Activated T-cell treated with anti-CD3 and anti-CD28 coated beads, Interleukin-2, amount 50 U/mL, for 4 hours (primary cell): ENCODE data around the gene SNRK. TPM values are rescaled to one million over a fixed set of nuclear protein-coding genes. Genes with fewer than 3 reads are reported as not detected.

Source experiments
- ATAC-seq, 2 donors: fragments of 200-7000 bp; cut with Tn5 transposase; one replicate each; pipeline ENCODE4 v1.10.0; 2021
- DNase-seq: peaks from one replicate; pipeline ENCODE4 v3.0.0-alpha.2; 2020
- H3K27me3 Mint-ChIP-seq: one replicate; pipeline ENCODE4 v1.8.0; 2021; ENCODE audit warnings: low read depth, mixed read lengths
- H3K36me3 Mint-ChIP-seq: one replicate; pipeline ENCODE4 v1.8.0; 2022; ENCODE audit warnings: mixed read lengths; ENCODE audit not compliant: insufficient read depth
- H3K4me1 Mint-ChIP-seq: one replicate; pipeline ENCODE4 v1.8.0; 2021; ENCODE audit warnings: low read depth, mixed read lengths
- H3K4me3 Mint-ChIP-seq: one replicate; pipeline ENCODE4 v1.8.0; 2021; ENCODE audit warnings: mild to moderate bottlenecking, moderate library complexity, mixed read lengths
- H3K9me3 Mint-ChIP-seq: one replicate; pipeline ENCODE4 v1.8.0; 2021; ENCODE audit warnings: mixed read lengths
- total RNA-seq, 3 donors: library from RNA; stranded (reverse); gene quantifications; one replicate each; pipeline ENCODE4 v1.2.1, GENCODE V29; 2021

SNRK gene
- 10 to 100 TPM; 19.6 to 21.3 (median 19.6) TPM for total RNA-seq

GRCh38 chr3:43286115-43286840 is at the start of gene SNRK:
SNRK (plus strand) TSS chr3:43286540; CDS start chr3:43303204, 16,664 bp downstream.
- ATAC-seq (peak; percentile 86 to 88), DNase-seq (peak; percentile 95)
- no peaks in the 10 kb centered on the region for H3K9me3 Mint-ChIP-seq
- peaks cover 40% of the 10 kb centered on the region for H3K4me1 Mint-ChIP-seq
- H3K36me3 Mint-ChIP-seq = peaks cover 13% of the 10 kb centered on the region
- no peaks in the 10 kb centered on the region for H3K27me3 Mint-ChIP-seq
- peak within 1 kb of the TSS; percentile 96 for H3K4me3 Mint-ChIP-seq

- no peak for ATAC-seq
- no peak overlapping the region for H3K4me3 Mint-ChIP-seq
These were observed 47.5 kb upstream of the SNRK start for GRCh38 chr3:43238801-43239200.

GRCh38 chr3:43239755-43240154 is 46.6 kb upstream of the SNRK start:
- no peaks in the 10 kb centered on the region for H3K36me3 Mint-ChIP-seq
- ATAC-seq (no peak), DNase-seq (no peak)
- no peaks in the 10 kb centered on the region for H3K27me3 Mint-ChIP-seq
- no peaks in the 10 kb centered on the region for H3K9me3 Mint-ChIP-seq
- no peak overlapping the region for H3K4me3 Mint-ChIP-seq
- H3K4me1 Mint-ChIP-seq = peaks cover 33% of the 10 kb centered on the region

More at GRCh38 chr3:43238801-43239200, 47.5 kb upstream of the SNRK start:
- Mint-ChIP-seq H3K36me3 (no peaks in the 10 kb centered on the region), H3K4me1 (peaks cover 23% of the 10 kb centered on the region), H3K9me3 (no peaks in the 10 kb centered on the region), H3K27me3 (no peaks in the 10 kb centered on the region)
- DNase-seq = no peak

- DNase-seq (no peak), ATAC-seq (peak in 1 of 2 donors; percentile 46)
- Mint-ChIP-seq H3K4me3 (peak overlapping the region; percentile 2), H3K36me3 (no peaks in the 10 kb centered on the region), H3K27me3 (no peaks in the 10 kb centered on the region), H3K9me3 (no peaks in the 10 kb centered on the region), H3K4me1 (peaks cover 58% of the 10 kb centered on the region)
These were observed 42.5 kb upstream of the SNRK start for GRCh38 chr3:43243590-43244587.

GRCh38 chr3:43244694-43245093 is 41.6 kb upstream of the SNRK start:
- DNase-seq = no peak
- ATAC-seq = no peak
- peaks cover 3% of the 10 kb centered on the region for H3K9me3 Mint-ChIP-seq
- H3K27me3 Mint-ChIP-seq = no peaks in the 10 kb centered on the region
- no peak overlapping the region for H3K4me3 Mint-ChIP-seq
- peaks cover 1% of the 10 kb centered on the region for H3K36me3 Mint-ChIP-seq
- H3K4me1 Mint-ChIP-seq = peaks cover 59% of the 10 kb centered on the region

GRCh38 chr3:43246976-43247375 is 39.4 kb upstream of the SNRK start:
- peaks cover 3% of the 10 kb centered on the region for H3K36me3 Mint-ChIP-seq
- DNase-seq = no peak
- no peak for ATAC-seq
- no peaks in the 10 kb centered on the region for H3K27me3 Mint-ChIP-seq
- H3K4me1 Mint-ChIP-seq = peaks cover 57% of the 10 kb centered on the region
- no peak overlapping the region for H3K4me3 Mint-ChIP-seq
- H3K9me3 Mint-ChIP-seq = peaks cover 3% of the 10 kb centered on the region

- H3K4me3 Mint-ChIP-seq = no peak overlapping the region
- ATAC-seq (no peak), DNase-seq (no peak)
- H3K36me3 Mint-ChIP-seq = peaks cover 3% of the 10 kb centered on the region
- peaks cover 3% of the 10 kb centered on the region for H3K9me3 Mint-ChIP-seq
- peaks cover 57% of the 10 kb centered on the region for H3K4me1 Mint-ChIP-seq
- no peaks in the 10 kb centered on the region for H3K27me3 Mint-ChIP-seq
These were observed 38.7 kb upstream of the SNRK start for GRCh38 chr3:43247561-43248184.

- ATAC-seq = no peak
- Mint-ChIP-seq H3K36me3 (peaks cover 3% of the 10 kb centered on the region), H3K27me3 (no peaks in the 10 kb centered on the region), H3K9me3 (peaks cover 3% of the 10 kb centered on the region), H3K4me3 (no peak overlapping the region), H3K4me1 (peaks cover 55% of the 10 kb centered on the region)
- no peak for DNase-seq
These were observed 38.2 kb upstream of the SNRK start for GRCh38 chr3:43248185-43248583.

- ATAC-seq = no peak
- H3K4me3 Mint-ChIP-seq = no peak overlapping the region
These were observed 37.4 kb upstream of the SNRK start for GRCh38 chr3:43248973-43249372.

GRCh38 chr3:43249405-43249804 is 36.9 kb upstream of the SNRK start:
- no peak for DNase-seq
- peaks cover 43% of the 10 kb centered on the region for H3K4me1 Mint-ChIP-seq
- H3K27me3 Mint-ChIP-seq = no peaks in the 10 kb centered on the region
- H3K36me3 Mint-ChIP-seq = peaks cover 3% of the 10 kb centered on the region
- ATAC-seq = no peak
- H3K4me3 Mint-ChIP-seq = no peak overlapping the region
- peaks cover 3% of the 10 kb centered on the region for H3K9me3 Mint-ChIP-seq

More at GRCh38 chr3:43248973-43249372, 37.4 kb upstream of the SNRK start:
- Mint-ChIP-seq H3K27me3 (no peaks in the 10 kb centered on the region), H3K9me3 (peaks cover 3% of the 10 kb centered on the region), H3K36me3 (peaks cover 3% of the 10 kb centered on the region), H3K4me1 (peaks cover 47% of the 10 kb centered on the region)
- no peak for DNase-seq

- H3K4me3 Mint-ChIP-seq = no peak overlapping the region
- no peaks in the 10 kb centered on the region for H3K27me3 Mint-ChIP-seq
- H3K9me3 Mint-ChIP-seq = peaks cover 3% of the 10 kb centered on the region
- peaks cover 3% of the 10 kb centered on the region for H3K36me3 Mint-ChIP-seq
- DNase-seq (no peak), ATAC-seq (no peak)
- H3K4me1 Mint-ChIP-seq = peaks cover 34% of the 10 kb centered on the region
These were observed 33.0 kb upstream of the SNRK start for GRCh38 chr3:43253294-43253693.

GRCh38 chr3:43254125-43254524 is 32.2 kb upstream of the SNRK start:
- Mint-ChIP-seq H3K4me1 (peaks cover 27% of the 10 kb centered on the region), H3K27me3 (no peaks in the 10 kb centered on the region), H3K9me3 (peaks cover 2% of the 10 kb centered on the region), H3K4me3 (no peak overlapping the region), H3K36me3 (peaks cover 1% of the 10 kb centered on the region)
- ATAC-seq = no peak
- DNase-seq = no peak

GRCh38 chr3:43255662-43256061 is 30.7 kb upstream of the SNRK start:
- Mint-ChIP-seq H3K9me3 (no peaks in the 10 kb centered on the region), H3K4me1 (peaks cover 25% of the 10 kb centered on the region), H3K27me3 (no peaks in the 10 kb centered on the region), H3K4me3 (no peak overlapping the region), H3K36me3 (peaks cover 1% of the 10 kb centered on the region)
- DNase-seq (no peak), ATAC-seq (no peak)
